HG03280 (cell line): ENCODE results near the gene BRD3OS.
A peak's percentile ranks its signal among the peaks of the same experiment; 100 is the strongest.

Source experiments
- ATAC-seq: cut with Tn5 transposase; IDR thresholded peaks from one replicate; pipeline ENCODE4 v1.9.1; 2021; ENCODE audit warnings: mild to moderate bottlenecking, moderate library complexity; ENCODE audit not compliant: unreplicated experiment

BRD3OS gene

DNA sequence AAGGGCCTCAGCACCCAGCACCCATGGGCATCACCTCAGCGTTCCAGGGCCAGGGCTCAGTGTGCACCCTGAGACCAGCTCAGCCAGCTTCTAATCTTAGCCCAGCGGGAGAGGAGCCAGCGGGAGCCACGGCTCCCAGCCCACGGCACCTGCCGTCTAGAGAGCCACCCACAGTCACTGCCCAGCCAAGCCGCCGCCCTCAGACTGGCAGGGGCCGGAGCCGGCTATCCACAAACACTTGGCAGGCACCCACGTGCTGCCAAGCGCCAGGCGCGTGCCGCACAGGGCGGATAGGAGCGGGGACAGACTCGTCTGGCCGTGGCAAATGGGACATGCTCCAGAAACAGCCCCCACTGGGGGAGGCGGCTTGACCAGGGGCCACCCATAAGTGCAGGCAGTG lies 24.0 kb downstream of the BRD3OS start:
- no peak for ATAC-seq

DNA sequence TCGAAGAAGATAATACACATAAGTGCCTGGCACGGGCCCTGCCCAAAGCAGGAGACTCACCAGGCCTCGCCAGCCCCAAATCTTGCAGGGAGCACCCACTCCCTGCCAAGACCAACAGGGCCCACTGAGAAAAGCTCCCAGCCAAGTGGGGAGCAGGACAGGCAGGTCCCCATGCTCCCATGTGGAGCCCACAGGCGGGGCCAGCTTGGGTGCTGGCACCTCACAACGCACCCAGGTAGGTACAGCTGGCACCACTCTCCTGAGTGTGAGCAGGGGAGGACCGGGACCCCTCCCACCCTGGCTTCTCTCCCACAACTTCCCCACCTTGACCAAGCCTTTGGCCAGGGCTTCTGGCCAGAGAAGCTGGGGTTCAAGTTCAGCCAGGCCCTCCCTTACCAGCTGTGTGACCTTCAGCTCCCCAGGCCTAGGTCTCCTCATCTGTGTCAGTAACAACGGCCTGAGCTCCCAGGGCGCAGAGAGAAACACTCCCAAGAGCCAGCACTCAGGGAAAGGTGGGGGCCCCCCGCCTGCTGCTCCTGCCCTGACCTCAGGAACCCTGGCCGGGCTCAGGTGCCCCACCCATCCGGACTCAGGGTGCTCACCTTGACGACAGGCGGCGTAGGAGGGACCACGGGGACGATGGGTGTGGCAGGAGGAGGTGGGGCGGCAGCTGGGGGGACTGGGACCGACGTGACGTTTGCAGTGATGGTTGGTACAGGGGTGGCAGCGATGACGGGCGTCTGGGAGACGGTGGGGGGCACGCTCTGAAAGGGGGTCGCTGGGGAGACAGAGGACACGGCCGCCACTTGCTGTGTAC lies 24.7 kb downstream of the BRD3OS start:
- ATAC-seq, result no peak

DNA sequence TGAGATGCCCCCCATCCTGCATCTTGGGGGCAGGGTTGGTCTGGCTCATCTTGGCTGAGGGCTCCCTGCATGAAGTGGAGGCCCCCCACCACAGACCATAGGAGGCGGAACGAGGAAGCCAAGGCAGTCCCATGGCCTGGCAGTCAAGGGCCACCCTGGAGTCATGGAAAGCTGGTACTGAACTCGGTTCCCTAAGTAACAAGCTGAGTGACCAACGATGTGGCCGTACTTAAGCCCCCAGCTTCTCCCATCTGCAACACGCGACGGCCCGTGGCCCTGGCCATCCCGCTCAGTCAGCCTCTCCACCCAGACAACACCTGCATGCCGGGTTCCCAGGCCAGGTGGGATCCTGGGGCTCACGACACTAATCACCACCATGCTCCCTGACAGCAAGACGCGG lies 25.4 kb downstream of the BRD3OS start:
- no peak for ATAC-seq

DNA sequence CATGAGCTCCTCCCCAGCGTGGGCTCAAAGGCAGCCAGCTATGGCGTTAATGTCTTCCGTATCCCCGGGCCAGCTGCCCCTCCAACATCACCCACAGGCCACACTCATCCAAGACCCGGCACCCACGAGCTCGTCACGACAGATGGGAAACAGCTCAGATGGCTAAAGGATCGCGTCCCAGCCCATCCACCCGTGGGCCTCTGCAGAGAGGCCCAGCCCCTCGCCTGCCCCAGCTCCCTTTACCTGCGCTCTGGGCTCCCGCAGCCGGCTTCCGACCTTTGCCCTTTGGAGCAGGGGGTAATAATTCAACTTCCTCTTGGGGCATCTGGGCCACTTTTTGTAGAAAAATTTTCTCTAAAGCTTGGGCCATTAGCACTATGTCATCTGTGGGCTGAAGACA lies 26.0 kb downstream of the BRD3OS start:
- ATAC-seq, result no peak

DNA sequence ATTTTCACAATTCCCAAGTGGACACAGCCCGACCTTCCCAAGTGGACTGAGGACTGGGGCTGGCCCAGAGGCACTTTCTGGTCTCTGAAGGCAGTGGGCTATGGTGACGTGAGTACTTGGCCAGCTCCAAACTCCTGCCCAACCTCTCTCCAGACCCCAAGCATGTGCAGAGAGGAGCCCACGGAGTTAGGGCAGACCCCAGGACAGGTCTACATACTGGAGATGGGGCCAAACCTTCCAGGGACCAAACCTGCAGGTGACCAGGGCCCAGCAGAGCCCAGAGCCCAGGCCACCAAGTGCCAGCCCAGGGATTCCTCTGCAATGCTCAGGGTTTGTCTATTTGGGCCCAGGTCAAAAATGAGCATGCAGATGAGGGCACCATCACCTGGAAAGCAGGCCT lies 27.2 kb downstream of the BRD3OS start:
- ATAC-seq, result no peak

DNA sequence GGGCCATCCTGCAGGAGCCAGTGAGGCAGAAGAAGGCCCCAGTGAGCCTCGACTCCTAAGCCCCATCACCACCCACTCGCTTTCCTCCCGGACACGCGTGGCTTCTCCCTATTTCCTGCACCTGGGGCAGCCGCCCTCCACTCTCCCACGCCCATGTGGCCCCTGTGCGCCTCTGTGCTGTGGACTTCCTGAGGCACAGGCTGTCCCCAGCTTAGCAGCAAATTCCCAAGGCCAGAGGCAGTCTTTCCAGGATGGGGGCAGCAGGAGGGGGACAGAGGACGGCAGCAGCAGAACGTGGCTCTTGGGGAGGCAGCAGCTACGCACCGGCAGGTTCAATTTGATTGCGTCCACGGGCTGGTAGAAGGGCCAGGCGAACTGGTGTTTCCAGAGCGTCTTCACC lies 27.7 kb downstream of the BRD3OS start:
- ATAC-seq, result no peak

DNA sequence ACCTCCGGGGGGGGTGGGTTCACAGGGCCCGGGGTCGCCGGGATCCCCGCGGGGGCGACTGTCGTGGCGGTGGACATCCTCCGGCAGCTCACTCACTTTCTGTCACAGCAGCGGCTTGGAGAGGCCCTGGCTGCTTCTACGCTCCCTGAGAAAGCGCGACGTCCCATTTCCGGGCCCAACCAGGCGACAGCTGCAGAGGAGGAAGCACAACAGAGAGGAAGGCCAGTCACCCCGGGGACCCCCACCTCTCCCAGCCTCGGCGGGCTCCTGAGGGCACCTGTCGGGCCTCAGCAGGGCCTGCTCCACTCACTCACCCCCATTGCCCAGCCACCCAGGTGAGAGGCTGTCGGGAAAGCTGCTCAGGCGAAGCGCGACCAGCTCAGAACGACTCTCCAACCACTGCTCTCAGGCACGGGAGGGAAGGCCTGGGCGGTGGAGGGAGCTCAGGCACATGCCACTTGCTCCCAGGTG lies 28.2 kb downstream of the BRD3OS start:
- no peak for ATAC-seq

DNA sequence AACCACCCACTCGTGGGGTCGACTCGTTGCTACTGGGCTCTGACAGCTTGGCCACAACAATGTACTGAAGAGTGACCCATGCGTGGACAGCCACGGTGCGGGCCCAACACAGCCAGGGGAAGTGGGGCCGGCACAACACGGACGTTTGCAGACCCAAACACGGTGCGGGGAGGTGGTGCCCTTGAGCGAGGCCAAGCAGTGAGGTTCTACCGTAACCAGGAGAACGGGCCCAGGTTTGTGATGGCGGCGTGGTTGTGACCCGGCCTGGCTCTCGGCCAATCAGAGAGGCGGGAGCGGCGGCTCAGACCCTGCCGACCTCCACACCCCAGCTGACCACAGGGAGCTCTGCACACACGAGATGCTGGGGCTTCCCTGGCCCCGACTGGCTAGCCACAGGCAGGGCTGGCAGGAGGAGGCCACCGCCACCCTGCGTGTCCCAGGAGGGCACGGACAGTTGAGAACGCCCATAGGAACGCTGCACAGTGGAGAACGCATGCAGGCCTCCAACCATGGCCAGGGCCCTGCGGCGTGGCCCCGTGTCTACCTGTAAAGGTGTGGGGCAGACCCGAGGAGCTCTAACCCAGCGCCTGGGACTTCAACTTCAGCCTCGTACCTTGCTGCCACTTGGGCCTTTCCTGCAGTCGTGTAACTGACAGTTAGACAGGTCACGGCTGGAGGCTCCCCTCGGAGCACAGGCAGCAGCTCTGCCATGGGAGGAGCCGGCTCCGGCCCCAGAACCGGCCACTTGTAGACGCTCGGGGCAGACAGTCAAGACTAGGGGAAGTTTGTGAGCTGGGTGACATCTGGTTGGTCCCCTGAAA lies 28.9 kb downstream of the BRD3OS start:
- no peak for ATAC-seq

DNA sequence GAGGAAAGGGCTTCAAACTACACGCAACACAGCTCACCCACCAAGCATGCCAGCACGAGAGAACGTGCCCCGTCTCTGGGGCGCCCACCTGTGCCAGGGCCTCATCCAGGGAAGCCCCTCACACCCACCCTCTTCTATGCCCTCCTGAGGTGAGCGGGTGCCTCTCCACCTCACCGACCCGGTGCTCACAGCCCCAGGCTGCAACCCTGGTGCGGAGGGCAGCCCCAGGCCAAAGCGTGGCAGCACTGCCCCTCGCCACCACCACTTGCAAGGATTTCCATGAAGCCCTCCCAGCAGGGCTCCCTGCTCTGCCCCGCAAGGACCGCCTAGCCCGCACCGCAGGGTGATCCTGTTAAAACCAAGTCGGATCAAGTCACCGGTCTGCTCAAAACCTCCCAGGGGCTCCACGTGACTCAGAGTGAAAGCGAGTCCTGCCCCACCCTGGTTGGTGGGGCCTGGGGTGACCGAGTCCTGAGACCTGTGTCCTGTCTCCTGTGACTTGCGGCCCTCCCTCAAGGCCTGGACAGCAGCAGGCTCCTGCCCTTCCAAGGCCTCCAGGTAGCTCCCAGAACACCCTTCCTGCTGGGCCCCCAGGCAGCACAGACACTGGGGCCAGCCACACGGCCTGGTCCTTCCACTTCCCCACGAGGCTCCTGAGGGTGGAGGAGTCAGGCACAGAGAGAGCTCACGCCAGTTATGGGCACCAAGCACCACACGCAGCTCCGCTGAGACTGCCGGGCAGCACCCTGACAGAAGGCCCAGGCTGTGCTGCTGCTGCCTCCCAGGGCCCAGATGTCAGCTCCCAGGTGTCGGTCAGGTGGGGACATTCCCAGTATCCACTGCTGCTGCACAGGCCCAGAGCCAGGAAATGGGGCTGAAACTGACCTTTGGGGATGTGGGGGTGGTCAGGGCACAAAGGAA lies 29.9 kb downstream of the BRD3OS start:
- ATAC-seq, result no peak

DNA sequence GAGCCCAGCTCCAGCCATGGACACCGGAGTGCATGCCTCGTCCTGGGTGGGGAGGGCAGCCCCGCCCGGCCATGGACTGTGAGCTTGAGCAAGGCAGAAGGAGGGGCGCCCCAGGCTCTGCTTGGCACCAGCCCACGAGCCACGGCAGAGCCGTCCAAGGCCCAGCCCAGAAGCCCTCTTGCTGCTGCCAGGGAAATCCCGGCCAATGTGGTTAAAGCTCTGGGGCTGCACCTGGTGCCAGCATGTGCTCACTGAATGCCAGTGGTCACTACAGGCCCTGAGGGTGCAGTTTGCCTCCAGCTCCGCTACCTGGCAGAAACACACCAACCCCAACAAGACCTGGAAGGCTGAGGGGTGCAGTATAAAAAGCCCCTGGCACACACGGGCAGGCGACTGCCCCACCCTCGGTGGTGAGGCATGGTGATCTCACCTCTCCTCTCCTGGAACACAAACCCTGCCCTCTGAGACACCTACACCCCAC lies 30.7 kb downstream of the BRD3OS start:
- no peak for ATAC-seq

DNA sequence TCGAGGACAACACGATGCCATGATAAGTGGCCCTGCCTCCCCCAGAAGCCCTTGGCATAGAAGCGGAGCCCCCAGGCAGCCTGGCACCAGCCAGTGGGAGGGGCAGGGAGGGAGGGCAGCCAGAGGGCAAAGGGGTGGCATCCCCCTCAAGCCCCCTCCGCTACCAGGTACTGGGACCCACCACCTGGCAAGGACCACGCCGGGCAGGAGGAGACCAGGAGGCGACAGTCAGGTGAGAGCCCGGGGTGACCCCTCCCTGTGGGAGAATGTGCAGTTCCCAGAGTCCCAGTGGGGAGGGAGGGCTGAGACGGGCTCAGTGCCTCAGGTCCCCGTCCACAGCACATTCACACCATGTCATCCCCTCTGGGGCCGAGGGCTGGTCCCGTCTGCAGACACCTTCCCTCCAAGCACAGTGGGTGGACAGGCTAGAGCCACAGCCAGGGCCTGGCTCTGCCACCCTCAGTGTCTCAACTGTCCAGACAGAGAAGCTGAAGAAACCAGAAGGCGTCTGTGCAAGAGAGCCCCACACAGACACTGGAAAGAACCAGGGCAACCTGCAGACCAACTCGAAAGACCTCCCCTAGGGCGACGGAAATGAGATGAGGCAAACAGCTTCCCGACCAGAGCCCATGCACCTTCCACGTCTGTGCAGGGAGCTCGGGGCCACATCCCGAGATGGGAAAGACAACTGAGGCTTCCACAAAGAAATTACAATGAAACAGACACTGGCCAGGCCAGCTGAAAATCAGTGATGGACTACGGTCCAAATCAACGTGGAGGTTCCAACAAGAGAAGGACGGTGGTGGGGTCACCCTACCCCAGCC lies 31.4 kb downstream of the BRD3OS start:
- ATAC-seq, result no peak

DNA sequence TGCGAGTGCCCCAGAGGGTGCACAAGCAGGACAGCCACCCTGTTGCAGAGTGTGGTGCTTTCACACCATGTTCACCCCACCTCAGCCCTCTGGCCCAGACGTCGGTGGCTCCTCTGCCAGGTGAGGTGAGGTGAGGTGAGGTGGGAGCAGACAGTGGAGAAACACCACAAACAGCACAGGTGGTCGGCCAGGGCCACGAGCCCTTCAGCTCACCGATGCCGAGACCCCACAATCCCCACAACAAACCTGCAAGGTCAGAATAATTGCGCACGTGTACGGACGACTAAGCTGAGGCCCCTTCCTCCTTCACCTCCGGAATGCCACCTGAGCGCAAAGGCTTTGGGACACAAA lies 32.0 kb downstream of the BRD3OS start:
- ATAC-seq, result no peak

DNA sequence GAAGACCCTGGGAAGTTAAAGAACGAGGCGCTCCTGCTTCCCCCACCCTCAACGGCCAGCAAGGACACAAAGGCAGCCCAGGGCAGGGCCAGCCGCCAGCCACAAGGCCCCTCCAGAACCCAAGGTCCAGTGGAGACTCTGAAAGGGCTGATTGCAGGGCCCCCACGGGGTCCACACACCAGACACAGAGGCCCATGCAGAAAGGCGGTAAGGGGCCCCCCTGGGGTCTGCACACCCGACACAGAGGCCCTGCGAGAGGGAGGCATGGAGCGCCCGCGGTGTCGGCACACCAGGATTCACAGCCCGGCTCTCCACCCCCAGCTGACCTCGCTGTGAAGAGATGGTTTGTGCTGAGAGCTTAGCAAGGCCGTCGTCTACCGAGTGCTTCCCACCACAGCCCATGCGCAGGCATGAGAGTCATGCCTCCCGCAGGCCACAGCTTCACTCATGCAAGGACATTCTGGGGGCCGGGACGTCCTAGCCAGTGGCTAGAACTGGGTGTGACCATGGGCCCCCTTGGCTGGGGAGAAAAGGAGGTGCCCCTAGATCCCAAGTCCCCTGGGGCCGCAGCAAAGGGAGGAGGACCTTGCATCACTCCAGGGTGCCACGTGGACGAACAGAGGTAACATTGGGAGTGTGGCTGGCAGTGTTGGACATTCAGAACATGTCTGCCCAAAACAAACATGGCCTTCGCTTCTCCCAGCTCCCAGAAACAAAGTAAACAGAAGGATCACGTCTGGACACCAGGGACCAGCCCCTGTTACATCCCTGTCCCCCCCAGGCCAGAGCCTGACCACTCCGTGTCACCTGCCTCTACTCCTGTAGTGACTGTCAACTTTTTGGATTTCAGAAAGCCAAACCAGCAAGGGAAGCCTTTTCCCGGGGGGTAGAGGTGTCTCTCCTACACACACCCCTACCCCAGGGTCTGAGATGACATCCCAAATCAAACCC lies 32.7 kb downstream of the BRD3OS start:
- no peak for ATAC-seq

DNA sequence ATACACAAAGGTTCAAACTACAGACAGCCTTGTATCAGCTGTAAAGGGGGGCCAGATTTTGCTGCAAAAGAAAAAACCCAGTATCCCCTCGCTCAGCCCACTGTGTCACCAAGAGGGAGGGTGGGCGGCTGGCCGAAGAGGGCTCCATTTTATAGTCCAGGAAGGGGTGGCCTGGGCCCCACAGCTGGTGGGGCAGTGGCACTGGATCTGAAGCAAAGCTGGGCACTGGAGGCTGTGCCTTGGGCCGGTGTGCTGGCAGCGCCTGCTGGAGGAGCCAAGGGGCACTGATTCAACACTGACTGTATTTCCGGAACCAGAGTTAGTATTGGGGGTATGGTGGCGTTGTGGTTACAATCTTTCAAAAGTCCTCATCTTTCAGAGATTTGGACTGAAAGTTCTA lies 33.4 kb downstream of the BRD3OS start:
- no peak for ATAC-seq

DNA sequence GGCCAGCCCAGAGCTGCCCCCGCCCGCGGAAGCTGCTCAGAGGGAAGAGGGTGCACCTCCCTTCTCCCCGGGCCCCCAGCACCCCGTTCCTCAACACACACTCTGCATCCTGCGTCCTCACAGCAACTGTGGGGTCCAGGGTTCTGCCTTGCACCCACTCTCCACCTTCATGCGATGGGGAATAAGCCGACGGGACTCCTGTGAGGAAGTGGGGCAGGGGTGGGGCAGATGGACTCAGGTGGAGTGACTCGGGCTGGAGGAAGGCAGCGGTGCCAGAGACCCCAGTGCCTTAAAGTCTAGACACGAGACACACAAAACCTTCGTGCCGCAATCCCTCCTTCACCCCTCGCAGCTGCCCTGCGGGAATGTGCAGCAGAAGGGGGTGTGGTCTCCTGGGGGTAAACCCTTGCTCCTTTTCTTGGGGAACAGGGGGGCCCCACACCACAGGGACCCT lies 33.9 kb downstream of the BRD3OS start:
- no peak for ATAC-seq

DNA sequence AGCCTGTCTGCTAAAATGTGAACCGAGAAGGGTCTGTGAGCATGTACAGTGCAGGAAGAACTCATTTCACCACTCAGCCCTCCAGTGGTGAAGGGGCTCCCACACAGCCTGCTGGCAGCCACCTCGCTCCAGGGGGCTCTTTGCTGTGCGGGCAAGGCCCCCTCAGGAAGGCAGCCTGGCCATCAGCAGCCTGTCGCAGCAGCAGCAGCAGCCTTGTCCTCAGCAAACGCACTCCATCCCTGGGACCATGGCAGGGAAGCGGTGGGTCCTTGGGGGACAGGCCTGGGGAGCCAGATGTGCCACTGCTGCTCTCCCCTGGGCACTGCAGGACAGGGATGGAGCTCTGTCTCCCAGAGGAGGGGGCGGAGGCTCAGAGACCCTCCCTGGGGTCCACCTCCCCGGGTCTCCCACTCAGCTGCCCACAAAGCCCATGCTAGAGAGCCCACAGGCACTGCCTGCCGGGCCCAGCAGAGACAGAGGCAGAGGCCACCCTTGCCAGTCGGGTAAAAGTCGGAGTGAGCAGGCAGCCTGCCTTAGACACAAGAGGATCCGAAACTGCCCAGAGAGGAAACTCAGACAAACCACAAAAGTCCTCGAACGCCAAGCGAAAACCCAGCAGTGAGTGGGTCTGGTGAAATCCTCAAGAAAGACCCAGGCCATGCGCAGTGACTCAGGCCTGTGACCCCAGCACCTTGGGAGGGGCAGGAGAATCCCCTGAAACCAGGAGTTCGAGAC lies 34.5 kb downstream of the BRD3OS start:
- peak; percentile 78 for ATAC-seq

DNA sequence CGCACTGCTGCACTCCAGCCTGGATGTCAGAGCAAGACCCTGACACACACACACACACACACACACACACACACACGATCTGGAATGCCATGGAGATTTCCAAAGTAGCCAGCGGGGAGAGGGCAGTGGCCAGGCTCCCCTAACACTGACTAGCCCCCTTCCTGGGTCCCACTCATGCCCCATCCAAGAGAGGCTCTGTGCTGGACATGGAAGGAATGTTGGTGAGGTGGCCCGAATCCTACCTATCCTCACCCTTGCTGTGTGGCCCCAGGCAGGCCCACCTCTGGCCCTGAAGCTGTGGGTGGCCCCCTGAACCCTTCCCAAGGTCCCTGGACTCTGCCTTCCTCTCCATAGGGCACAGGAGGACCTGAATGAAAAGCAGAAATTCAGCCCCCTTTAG lies 35.3 kb downstream of the BRD3OS start:
- no peak for ATAC-seq

DNA sequence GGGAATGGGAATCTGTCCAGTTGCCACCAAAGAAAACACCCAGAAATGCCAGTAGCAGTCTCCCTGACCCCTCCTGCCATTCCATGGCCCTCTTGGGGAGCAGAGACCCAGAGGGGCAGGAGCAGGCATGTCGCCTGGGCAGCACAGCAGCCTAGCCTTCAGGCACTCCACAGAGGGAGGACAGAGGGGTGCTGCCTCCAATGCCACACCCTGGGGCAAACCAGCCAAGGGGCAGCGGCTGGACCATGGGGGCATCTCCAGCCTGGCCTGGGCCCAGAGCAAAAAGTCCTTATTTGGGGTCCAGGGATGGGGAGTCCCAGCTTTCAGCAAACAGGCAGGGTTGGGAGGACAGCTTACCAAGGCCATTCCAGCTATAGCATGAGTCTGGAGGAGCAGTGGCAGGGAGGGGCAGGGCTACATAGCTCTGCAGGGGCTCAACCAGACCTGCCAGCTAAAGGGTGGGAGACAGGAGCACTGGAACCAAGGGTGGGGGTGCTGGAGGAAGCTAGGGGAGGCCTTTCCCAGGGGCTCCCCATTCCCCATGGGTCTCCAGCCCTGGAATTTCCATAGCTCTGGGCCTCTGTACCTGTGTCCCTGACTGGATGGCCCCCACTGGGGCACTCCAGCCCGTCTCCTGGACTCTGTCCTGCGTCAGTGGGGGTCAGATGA lies 35.9 kb downstream of the BRD3OS start:
- no peak for ATAC-seq
